H54 (cell line): Measurements from ENCODE around the gene ENOX1.

Experiments used
- DNase-seq: peaks from one replicate; pipeline ENCODE4 v3.0.0; 2011; ENCODE audit warnings: low spot score, mixed read lengths; ENCODE audit not compliant: insufficient read length
- FAIRE-seq: peaks from 3 replicates; lab custom pipeline; 2011; peaks lifted over from hg19 to GRCh38; lab: Jason Lieb, UNC
- POLR2A ChIP-seq: IDR thresholded peaks from 2 replicates; pipeline ENCODE4 v1.6.1; 2011; ENCODE audit warnings: low read depth, mild to moderate bottlenecking, low read length

The ENOX1 gene

GRCh38 chr13:43328907-43329306 is 457.9 kb downstream of the ENOX1 start:
- no peak for FAIRE-seq
- DNase-seq = no peak
- TF ChIP-seq POLR2A = no peak

GRCh38 chr13:43326100-43326499 is 460.7 kb downstream of the ENOX1 start:
- no peak for TF ChIP-seq POLR2A
- FAIRE-seq = no peak
- DNase-seq = no peak

- no peak for DNase-seq
- FAIRE-seq = no peak
- no peak for TF ChIP-seq POLR2A
Measured at GRCh38 chr13:43325636-43326035, 461.1 kb downstream of the ENOX1 start.

GRCh38 chr13:43324129-43324528 is 462.6 kb downstream of the ENOX1 start:
- TF ChIP-seq POLR2A = no peak
- DNase-seq (no peak), FAIRE-seq (no peak)

GRCh38 chr13:43319617-43320444 is 466.9 kb downstream of the ENOX1 start:
- no peak for DNase-seq
- no peak for FAIRE-seq
- no peak for TF ChIP-seq POLR2A

DNA sequence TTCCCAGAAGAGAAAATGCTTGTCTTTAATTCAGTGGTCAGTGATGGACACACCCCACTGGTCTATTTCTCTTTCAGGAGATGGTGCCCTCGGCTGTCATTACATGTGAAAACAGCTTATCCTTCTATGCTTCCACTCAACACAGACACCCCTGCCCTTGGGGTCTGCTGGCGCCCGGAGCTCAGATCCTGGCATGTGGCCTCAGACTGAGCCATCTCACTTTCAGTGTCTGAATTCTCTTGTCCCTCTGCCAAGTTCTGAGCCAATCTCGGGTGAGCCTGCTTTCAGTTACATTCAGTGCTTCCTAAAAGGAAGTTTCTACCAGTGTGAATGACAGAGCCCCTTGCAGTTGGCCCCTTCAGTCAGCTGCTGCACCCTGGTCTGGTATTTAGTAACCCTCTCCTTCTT is 469.8 kb downstream of the ENOX1 start:
- FAIRE-seq (no peak), DNase-seq (no peak)
- no peak for TF ChIP-seq POLR2A

GRCh38 chr13:43316281-43316680 is 470.5 kb downstream of the ENOX1 start:
- no peak for TF ChIP-seq POLR2A
- DNase-seq (no peak), FAIRE-seq (no peak)

DNA sequence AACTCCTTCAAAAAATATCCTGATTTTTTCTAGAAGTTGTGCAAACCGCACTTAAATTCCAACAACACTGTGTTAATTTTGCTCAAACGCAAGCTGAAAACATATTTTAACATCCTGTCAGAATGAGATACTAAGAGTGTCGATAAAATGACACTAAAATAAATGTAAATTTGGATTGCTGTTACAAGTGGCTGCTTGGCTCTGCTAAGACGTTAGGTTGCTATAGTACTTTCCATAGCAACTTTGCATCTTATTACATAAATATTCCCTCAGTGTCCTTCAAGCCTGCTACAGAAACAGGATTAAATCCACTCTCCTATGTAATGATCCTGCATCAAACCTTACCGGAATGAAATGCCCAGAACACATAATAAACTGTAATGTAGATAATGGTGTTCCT is 471.2 kb downstream of the ENOX1 start:
- FAIRE-seq (no peak), DNase-seq (no peak)
- no peak for TF ChIP-seq POLR2A

DNA sequence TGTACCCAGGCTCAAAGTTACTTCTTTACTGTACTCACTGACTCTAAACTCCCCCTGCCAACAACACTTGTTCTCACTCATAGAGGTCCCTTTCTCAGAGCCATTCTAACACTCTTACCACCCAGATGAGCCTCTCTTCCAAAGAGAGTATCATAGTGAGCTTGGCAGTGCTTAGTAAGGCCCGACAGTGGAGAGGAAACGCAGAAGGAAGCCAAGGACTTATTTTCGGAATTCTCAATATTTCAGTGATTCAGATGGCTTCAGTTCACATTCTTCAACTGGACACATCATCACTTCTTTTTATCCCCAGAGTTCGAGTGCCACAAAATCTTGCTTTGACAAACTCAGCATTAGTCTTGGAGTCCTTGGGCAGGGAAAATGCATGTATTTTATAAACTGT is 477.5 kb downstream of the ENOX1 start:
- TF ChIP-seq POLR2A = no peak
- DNase-seq (no peak), FAIRE-seq (no peak)

DNA sequence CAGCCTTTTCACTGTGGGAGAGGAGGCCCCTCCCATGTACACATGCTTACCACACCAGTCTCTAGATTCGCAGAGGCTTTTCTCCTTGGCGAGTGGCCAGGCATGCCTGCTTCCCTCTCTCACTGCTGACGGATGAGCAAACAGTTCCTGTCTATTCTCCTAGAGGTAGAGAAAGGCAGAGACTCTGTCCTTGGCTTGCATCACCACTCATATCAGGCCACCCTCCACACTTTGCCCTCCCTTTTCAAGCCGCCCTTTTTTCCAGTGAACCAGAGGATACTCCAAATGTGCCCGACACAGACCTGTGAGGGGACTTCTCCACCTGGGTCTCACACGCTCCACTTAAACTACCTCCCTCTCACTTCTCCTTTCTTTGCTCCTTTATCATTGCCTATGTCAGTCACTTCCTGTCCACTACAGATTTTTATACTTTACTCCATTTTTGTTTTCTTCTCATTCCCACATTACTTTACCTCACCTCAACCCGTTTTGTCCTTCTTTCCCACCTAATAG is 478.8 kb downstream of the ENOX1 start:
- peak; percentile 15 for DNase-seq
- FAIRE-seq = no peak
- TF ChIP-seq POLR2A = no peak

DNA sequence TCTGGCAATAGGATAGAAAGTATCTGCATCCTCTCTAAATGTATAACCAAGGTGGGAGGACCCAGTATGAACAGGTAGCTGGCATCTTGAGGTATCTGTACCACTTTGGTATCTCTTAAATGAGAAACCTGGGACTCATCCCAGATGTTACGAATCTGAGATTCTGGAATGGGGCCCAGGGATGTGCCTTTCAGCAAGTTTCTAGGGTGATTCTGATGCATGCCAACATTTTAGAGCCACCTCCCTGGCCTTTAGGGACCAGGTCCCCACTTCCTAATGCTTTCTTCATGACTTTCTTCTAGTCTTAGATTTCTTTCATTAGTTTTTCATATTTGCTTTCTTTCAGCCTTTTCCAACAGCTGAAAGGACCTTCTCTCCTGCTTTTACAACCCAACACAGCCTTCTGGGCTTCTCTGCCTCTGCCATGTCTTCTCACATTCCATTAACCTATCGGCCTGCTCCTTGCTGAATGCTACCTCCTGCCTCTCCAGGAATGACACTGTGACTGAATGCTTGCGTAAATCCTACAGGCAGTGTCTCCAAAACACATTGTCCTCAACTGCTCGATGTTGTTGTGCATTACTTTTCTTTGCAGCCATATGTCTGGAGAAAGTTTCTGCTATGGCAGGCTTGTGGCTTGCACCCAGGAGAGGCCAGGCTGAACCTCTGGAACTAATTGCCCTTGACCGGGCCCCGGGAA is 479.4 kb downstream of the ENOX1 start:
- FAIRE-seq (no peak), DNase-seq (no peak)
- TF ChIP-seq POLR2A = no peak

DNA sequence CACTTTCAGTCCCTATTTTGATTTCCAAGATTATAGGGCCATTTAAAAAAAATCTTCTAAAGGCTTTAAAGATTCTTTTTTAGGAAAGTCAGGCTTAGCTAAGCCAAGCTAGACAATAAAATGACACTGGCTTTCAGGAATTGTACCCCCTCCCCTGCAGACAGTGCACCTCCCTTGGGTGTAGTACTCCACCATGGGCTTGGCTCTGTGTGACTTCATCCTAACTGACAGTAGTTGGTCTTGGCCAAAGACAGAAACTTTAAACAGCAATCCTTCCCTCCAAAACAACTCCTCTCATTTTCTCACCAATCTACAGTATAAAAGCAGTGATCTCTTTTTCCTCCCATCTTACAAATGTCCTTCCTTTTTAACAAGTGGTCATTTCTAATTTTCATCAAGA is 480.4 kb downstream of the ENOX1 start:
- no peak for DNase-seq
- no peak for TF ChIP-seq POLR2A
- FAIRE-seq = no peak

DNA sequence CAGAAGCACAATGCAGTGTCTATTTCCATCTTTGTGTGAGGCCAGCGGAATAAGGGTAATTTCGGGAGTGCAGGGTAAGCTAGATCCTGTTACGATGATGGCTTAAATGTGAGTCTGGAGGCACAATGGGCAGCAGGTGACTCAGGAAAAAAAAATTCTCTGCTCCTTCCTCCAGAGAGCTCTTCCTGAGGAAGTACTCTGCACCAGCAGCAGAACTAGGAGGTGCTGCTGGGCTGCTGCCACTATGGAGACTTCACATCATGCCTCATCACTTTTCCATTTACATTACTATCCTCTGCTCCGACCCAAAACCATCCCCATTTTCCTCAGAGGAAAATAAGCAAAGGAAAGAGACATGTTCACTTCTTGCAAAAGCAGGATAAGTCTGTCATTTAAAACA is 481.4 kb downstream of the ENOX1 start:
- no peak for FAIRE-seq
- no peak for TF ChIP-seq POLR2A

DNA sequence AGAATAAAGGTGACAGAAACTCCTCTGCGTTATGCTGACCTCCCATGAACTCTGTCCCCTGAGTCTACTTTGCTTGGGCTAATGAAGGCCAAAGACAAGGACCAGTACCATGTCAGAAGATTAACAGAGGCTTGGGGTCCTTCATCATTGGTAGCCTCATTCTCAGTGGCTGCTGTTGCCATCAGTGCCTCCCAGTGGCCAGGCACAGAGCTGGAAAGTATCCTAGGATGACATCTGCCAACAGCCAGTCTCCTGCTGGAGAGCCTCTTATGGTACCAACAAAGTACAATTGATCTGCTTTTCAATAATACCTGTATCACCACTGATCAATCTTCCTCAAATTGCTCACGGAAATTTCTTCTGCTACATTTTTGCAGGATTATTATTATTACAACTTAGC is 481.8 kb downstream of the ENOX1 start:
- DNase-seq = no peak
- TF ChIP-seq POLR2A = no peak
- no peak for FAIRE-seq

More for the DNA sequence above, 481.4 kb downstream of the ENOX1 start:
- peak; percentile 18 for DNase-seq

- no peak for FAIRE-seq
Measured at GRCh38 chr13:43304449-43304848, 482.3 kb downstream of the ENOX1 start.

More at GRCh38 chr13:43304449-43304848, 482.3 kb downstream of the ENOX1 start:
- no peak for TF ChIP-seq POLR2A
- no peak for DNase-seq
